Prostate gland (tissue), 2 donors: ENCODE data around the gene ADAMTS1.

Source experiments
- CTCF ChIP-seq, 4 experiments: fragments of 200-600 bp in 2 of 4; fragments of 450-650 bp in 2 of 4; sonication (generic) in 2 of 4; IDR thresholded peaks; 1 replicate in 3 of 4; 2 replicates in 1 of 4; pipeline ENCODE4 v1.5.1; 2016 to 2019; ENCODE audit warnings: antibody characterized with exemption in 4 of 4, mild to moderate bottlenecking in 2 of 4, moderate library complexity in 2 of 4
- POLR2AphosphoS5 ChIP-seq: sonication (generic); formaldehyde crosslinking; IDR thresholded peaks from one replicate; pipeline ENCODE4 v1.6.1; 2017; ENCODE audit warnings: antibody characterized with exemption

DNA sequence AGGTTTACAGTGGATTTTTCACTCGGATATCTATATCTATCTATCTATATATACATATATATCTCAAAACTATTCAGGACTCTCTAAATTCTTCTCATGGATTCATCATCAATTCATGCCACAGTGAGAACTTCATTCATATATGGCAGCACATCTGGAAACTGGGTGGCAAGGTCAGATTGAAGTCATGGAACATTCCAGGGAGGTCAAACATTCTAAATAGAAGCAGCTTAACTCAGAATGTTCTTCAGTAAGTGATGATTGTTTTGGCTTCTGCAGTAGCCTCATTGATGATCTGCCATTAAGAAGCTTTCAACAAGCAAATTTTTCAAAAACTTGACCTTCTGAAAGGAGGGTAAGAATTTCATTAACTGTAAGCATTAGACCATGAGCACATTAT lies 46.9 kb upstream of the ADAMTS1 start:
- no peak for TF ChIP-seq CTCF (IDR thresholded peaks at IDR 0.05)
- TF ChIP-seq POLR2AphosphoS5, result no peak
